ENCODE measurements around the gene ZNF816. TPM values are rescaled to one million over a fixed set of nuclear protein-coding genes. Genes with fewer than 3 reads are reported as not detected.
"Not testable (repeated sequence)": the region's sequence is repeated elsewhere in the genome, so short reads cannot be mapped to it uniquely, and the experiment has no call there.

The ZNF816 gene
- total RNA-seq, 1 experiment from 2014 or later = 15.3 TPM

DNA sequence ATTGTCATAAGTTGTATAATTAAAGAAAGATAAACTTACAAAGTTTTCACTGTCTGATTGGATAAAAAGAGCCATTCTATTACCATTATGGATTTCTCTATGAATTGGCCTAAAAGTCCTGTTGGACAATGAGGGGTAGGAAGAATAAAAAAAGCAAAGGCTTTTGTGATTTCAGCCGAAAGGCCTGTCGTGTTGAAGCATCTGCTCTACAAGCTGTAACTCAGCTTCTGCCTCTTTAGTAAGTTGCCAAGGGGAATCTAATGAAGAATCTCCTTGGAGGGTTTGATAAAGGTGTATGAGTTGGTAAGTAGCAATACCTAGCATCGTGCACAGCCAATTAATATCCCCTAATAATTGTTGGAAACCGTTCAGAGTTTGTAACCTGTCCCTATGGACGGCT lies 25.8 kb upstream of the ZNF816 start:
- peaks cover 3% of the 10 kb centered on the region for H3K36me3 Mint-ChIP-seq
- no peak for DNase-seq (ENCODE audit: low spot score)
- H3K27ac Mint-ChIP-seq = no peak overlapping the region
- peaks cover 46% of the 10 kb centered on the region for H3K27me3 Mint-ChIP-seq (ENCODE audit: low read depth)
- POLR2A ChIA-PET = no interaction called here
- H3K9me3 Mint-ChIP-seq = peaks cover 15% of the 10 kb centered on the region
- peaks cover 9% of the 10 kb centered on the region for H3K4me1 Mint-ChIP-seq
- no peak overlapping the region for H3K4me3 Mint-ChIP-seq
- CTCF ChIA-PET = no interaction called here
- ATAC-seq = no peak
- TF ChIP-seq, protein P1, sequence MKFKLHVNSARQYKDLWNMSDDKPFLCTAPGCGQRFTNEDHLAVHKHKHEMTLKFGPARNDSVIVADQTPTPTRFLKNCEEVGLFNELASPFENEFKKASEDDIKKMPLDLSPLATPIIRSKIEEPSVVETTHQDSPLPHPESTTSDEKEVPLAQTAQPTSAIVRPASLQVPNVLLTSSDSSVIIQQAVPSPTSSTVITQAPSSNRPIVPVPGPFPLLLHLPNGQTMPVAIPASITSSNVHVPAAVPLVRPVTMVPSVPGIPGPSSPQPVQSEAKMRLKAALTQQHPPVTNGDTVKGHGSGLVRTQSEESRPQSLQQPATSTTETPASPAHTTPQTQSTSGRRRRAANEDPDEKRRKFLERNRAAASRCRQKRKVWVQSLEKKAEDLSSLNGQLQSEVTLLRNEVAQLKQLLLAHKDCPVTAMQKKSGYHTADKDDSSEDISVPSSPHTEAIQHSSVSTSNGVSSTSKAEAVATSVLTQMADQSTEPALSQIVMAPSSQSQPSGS (CRISPR knock-in tag; IDR thresholded peaks at IDR 0.05; ENCODE audit: borderline replicate concordance, low read depth) = no peak
- TF ChIP-seq, protein P2, sequence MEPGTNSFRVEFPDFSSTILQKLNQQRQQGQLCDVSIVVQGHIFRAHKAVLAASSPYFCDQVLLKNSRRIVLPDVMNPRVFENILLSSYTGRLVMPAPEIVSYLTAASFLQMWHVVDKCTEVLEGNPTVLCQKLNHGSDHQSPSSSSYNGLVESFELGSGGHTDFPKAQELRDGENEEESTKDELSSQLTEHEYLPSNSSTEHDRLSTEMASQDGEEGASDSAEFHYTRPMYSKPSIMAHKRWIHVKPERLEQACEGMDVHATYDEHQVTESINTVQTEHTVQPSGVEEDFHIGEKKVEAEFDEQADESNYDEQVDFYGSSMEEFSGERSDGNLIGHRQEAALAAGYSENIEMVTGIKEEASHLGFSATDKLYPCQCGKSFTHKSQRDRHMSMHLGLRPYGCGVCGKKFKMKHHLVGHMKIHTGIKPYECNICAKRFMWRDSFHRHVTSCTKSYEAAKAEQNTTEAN (CRISPR knock-in tag; IDR thresholded peaks at IDR 0.05) = no peak
- TF ChIP-seq RORB (CRISPR knock-in tag; IDR thresholded peaks at IDR 0.05) (no peak), OVOL2 (CRISPR knock-in tag; IDR thresholded peaks at IDR 0.05; ENCODE audit: borderline replicate concordance) (no peak), EMX1 (CRISPR knock-in tag; IDR thresholded peaks at IDR 0.05) (no peak)
- TF ChIP-seq, protein P3, sequence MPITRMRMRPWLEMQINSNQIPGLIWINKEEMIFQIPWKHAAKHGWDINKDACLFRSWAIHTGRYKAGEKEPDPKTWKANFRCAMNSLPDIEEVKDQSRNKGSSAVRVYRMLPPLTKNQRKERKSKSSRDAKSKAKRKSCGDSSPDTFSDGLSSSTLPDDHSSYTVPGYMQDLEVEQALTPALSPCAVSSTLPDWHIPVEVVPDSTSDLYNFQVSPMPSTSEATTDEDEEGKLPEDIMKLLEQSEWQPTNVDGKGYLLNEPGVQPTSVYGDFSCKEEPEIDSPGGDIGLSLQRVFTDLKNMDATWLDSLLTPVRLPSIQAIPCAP (CRISPR knock-in tag; IDR thresholded peaks at IDR 0.05) = no peak
- TF ChIP-seq, protein P4, sequence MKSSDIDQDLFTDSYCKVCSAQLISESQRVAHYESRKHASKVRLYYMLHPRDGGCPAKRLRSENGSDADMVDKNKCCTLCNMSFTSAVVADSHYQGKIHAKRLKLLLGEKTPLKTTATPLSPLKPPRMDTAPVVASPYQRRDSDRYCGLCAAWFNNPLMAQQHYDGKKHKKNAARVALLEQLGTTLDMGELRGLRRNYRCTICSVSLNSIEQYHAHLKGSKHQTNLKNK (CRISPR knock-in tag; IDR thresholded peaks at IDR 0.05) = no peak
- TF ChIP-seq, protein P5, sequence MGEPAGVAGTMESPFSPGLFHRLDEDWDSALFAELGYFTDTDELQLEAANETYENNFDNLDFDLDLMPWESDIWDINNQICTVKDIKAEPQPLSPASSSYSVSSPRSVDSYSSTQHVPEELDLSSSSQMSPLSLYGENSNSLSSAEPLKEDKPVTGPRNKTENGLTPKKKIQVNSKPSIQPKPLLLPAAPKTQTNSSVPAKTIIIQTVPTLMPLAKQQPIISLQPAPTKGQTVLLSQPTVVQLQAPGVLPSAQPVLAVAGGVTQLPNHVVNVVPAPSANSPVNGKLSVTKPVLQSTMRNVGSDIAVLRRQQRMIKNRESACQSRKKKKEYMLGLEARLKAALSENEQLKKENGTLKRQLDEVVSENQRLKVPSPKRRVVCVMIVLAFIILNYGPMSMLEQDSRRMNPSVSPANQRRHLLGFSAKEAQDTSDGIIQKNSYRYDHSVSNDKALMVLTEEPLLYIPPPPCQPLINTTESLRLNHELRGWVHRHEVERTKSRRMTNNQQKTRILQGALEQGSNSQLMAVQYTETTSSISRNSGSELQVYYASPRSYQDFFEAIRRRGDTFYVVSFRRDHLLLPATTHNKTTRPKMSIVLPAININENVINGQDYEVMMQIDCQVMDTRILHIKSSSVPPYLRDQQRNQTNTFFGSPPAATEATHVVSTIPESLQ (CRISPR knock-in tag; IDR thresholded peaks at IDR 0.05) = no peak

DNA sequence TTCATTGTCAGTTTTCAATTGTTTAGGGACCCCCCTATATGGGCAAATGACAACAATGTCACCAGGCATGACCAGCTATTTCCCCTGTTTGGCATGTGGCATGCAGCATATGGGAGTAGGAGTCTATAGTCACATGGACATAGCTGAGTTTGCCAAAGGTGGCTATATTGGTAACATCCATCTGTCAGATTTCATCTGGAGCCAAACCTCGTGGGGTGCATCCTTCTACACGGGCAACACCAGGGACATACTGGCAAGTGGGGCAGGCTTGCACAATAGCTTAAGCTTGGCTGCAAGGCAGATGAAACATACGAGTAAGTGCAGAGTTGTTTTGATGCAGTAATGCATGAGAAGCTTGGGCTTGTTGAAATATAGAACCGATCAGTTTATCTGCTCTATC lies 24.5 kb upstream of the ZNF816 start:
- peaks cover 3% of the 10 kb centered on the region for H3K36me3 Mint-ChIP-seq

DNA sequence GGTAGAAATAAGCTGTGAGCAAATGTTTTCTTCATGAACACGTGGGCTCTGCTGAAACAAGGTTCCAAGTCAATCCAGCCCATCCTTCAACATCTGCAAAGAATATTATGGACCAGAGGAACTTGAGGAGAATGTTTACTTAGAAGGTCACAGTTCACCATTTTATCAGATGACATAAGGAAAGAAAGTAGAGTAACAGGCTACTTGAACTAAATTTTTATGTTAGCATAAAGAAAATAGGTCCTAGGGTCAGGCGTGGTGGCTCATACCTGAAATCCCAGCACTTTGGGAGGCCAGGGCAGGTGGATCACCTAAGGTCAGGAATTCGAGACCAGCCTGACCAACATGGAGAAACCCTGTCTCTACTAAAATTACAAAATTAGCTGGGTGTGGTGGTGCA lies 20.5 kb upstream of the ZNF816 start:
- H3K27ac Mint-ChIP-seq; ATAC-seq; H3K4me3 Mint-ChIP-seq; DNase-seq (ENCODE audit: low spot score); H3K36me3 Mint-ChIP-seq; CTCF ChIA-PET; H3K4me1 Mint-ChIP-seq; H3K27me3 Mint-ChIP-seq (ENCODE audit: low read depth): not testable (repeated sequence)
- H3K9me3 Mint-ChIP-seq = peaks cover 15% of the 10 kb centered on the region
- POLR2A ChIA-PET = interaction anchor here (0.7 kb wide), 1 partner anchor 46 kb away, joined by 3 read pairs; no protein-coding TSS in a partner anchor

More for the DNA sequence above, 24.5 kb upstream of the ZNF816 start:
- Mint-ChIP-seq H3K27ac (no peak overlapping the region), H3K4me3 (no peak overlapping the region), H3K27me3 (ENCODE audit: low read depth) (peaks cover 35% of the 10 kb centered on the region), H3K4me1 (peaks cover 5% of the 10 kb centered on the region), H3K9me3 (peaks cover 15% of the 10 kb centered on the region)
- CTCF ChIA-PET = no interaction called here
- POLR2A ChIA-PET = no interaction called here
- TF ChIP-seq ZNF317 (CRISPR knock-in tag; IDR thresholded peaks at IDR 0.05; ENCODE audit: borderline replicate concordance, low read depth) (no peak), CREB1 (CRISPR knock-in tag; IDR thresholded peaks at IDR 0.05) (no peak), TEAD1 (CRISPR knock-in tag; IDR thresholded peaks at IDR 0.05) (no peak), ATF1 (CRISPR knock-in tag; IDR thresholded peaks at IDR 0.05) (no peak), CREM (CRISPR knock-in tag; IDR thresholded peaks at IDR 0.05) (no peak), MYBL2 (CRISPR knock-in tag; IDR thresholded peaks at IDR 0.05) (no peak)
- TF ChIP-seq, protein P6, sequence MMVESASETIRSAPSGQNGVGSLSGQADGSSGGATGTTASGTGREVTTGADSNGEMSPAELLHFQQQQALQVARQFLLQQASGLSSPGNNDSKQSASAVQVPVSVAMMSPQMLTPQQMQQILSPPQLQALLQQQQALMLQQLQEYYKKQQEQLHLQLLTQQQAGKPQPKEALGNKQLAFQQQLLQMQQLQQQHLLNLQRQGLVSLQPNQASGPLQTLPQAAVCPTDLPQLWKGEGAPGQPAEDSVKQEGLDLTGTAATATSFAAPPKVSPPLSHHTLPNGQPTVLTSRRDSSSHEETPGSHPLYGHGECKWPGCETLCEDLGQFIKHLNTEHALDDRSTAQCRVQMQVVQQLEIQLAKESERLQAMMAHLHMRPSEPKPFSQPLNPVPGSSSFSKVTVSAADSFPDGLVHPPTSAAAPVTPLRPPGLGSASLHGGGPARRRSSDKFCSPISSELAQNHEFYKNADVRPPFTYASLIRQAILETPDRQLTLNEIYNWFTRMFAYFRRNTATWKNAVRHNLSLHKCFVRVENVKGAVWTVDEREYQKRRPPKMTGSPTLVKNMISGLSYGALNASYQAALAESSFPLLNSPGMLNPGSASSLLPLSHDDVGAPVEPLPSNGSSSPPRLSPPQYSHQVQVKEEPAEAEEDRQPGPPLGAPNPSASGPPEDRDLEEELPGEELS (CRISPR knock-in tag; IDR thresholded peaks at IDR 0.05) = no peak
- TF ChIP-seq, protein P7, sequence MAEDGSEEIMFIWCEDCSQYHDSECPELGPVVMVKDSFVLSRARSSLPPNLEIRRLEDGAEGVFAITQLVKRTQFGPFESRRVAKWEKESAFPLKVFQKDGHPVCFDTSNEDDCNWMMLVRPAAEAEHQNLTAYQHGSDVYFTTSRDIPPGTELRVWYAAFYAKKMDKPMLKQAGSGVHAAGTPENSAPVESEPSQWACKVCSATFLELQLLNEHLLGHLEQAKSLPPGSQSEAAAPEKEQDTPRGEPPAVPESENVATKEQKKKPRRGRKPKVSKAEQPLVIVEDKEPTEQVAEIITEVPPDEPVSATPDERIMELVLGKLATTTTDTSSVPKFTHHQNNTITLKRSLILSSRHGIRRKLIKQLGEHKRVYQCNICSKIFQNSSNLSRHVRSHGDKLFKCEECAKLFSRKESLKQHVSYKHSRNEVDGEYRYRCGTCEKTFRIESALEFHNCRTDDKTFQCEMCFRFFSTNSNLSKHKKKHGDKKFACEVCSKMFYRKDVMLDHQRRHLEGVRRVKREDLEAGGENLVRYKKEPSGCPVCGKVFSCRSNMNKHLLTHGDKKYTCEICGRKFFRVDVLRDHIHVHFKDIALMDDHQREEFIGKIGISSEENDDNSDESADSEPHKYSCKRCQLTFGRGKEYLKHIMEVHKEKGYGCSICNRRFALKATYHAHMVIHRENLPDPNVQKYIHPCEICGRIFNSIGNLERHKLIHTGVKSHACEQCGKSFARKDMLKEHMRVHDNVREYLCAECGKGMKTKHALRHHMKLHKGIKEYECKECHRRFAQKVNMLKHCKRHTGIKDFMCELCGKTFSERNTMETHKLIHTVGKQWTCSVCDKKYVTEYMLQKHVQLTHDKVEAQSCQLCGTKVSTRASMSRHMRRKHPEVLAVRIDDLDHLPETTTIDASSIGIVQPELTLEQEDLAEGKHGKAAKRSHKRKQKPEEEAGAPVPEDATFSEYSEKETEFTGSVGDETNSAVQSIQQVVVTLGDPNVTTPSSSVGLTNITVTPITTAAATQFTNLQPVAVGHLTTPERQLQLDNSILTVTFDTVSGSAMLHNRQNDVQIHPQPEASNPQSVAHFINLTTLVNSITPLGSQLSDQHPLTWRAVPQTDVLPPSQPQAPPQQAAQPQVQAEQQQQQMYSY (CRISPR knock-in tag; IDR thresholded peaks at IDR 0.05) = no peak
- TF ChIP-seq, protein P8, sequence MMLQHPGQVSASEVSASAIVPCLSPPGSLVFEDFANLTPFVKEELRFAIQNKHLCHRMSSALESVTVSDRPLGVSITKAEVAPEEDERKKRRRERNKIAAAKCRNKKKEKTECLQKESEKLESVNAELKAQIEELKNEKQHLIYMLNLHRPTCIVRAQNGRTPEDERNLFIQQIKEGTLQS (CRISPR knock-in tag; conservative IDR thresholded peaks at IDR 0.05) = no peak
- DNase-seq (ENCODE audit: low spot score) (no peak), ATAC-seq (no peak)

Data from WTC11 (cell line).